Astrocyte of the cerebellum (primary cell): ENCODE data around the gene TP53BP1.
"Not testable (repeated sequence)": the region's sequence is repeated elsewhere in the genome, so short reads cannot be mapped to it uniquely, and the experiment has no call there.

ENCODE experiments used
- DNase-seq: peaks from one replicate; pipeline ENCODE4 v3.0.0-alpha.2; 2011; ENCODE audit warnings: low read depth
- H3K4me3 ChIP-seq: 2 replicates; pipeline ENCODE4 v1.5.1; 2011; ENCODE audit warnings: mild to moderate bottlenecking, low read depth, low read length, moderate library complexity
- CTCF ChIP-seq: IDR thresholded peaks from 2 replicates; pipeline ENCODE4 v1.5.1; 2012; ENCODE audit warnings: low read length, low read depth, moderate library complexity, mild to moderate bottlenecking; ENCODE audit errors: missing control alignments
- in situ Hi-C: cut with HindIII; loops from 2 replicates; pipeline ENCODE4 v1.10.0; 2017; ENCODE audit warnings: low sequenced_read_pairs

The TP53BP1 gene

GRCh38 chr15:43492673-43493601 lies at the start of gene TP53BP1:
TSS of gene TP53BP1 (minus strand) at chr15:43493156. CDS start at chr15:43493043, 113 bp downstream.
- TF ChIP-seq CTCF, result no peak
- peak within 1 kb of the TSS; percentile 90 for H3K4me3 ChIP-seq
- DNase-seq, result peak; percentile 84
- in situ Hi-C loops, result no loop called here

GRCh38 chr15:43541785-43542184 lies 48.8 kb upstream of the TP53BP1 start:
- no peak for DNase-seq
- in situ Hi-C loops, result no loop called here
- TF ChIP-seq CTCF, result no peak
- no peak overlapping the region for H3K4me3 ChIP-seq

- no peak overlapping the region for H3K4me3 ChIP-seq
- DNase-seq, result no peak
- TF ChIP-seq CTCF, result no peak
- in situ Hi-C loops, result no loop called here
Observed at GRCh38 chr15:43538091-43538490, 45.1 kb upstream of the TP53BP1 start.

- no peak overlapping the region for H3K4me3 ChIP-seq
- no peak for DNase-seq
- in situ Hi-C loops, result no loop called here
- no peak for TF ChIP-seq CTCF
Observed at GRCh38 chr15:43534897-43535296, 41.9 kb upstream of the TP53BP1 start.

- DNase-seq, H3K4me3 ChIP-seq, in situ Hi-C loops: not testable (repeated sequence)
Observed at GRCh38 chr15:43532826-43533225, 39.9 kb upstream of the TP53BP1 start.

GRCh38 chr15:43531018-43531670 lies 38.2 kb upstream of the TP53BP1 start:
- no peak overlapping the region for H3K4me3 ChIP-seq
- in situ Hi-C loops, result no loop called here
- no peak for DNase-seq
- no peak for TF ChIP-seq CTCF
